ENCODE data around the gene CTIF. TPM values are rescaled to one million over a fixed set of nuclear protein-coding genes. Genes with fewer than 3 reads are reported as not detected.

Gene CTIF
- total RNA-seq, 2 experiments from 2014 or later = 0.06 to 0.38 TPM

DNA sequence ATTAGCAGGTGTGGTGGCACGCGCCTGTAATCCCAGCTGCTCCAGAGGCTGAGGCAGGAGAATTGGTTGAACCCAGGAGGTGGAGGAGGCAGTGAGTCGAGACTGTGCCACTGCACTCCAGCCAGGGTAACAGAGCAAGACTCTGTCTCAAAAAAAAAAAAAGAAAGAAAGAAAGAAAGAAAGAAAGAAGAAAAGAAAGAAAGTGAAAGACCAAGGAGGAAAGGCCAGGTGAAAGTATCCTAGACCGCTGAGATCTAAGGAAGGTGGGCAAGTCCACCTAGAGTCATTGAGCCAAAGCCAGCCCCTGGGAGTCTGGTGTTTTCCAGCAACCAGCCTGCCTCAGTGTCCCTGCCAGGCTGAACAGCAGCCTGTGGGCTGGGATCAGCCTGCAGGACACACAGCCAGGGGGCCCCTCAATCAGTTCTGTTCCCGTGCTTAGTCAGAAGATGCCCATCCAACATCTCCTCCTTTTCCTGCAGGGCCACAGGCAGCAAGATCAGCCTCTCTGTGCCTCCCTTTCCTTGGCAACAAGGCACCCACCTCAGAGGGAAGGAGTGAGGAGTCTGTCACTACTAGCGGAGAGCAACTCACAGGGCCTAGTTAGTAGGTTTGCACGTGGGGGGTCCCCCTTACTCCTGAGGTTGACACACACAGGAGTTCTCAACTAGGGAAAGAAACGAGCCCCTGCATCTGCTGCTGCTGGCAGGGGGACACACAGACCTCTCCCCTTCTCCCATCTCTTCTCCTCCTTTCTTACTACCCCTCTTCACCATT is 347.9 kb downstream of the CTIF start:
- no peaks in the 10 kb centered on the region for H3K36me3 ChIP-seq (ENCODE audit: insufficient read depth, low read length)
- no peaks in the 10 kb centered on the region for H4K20me1 ChIP-seq (ENCODE audit: insufficient read depth, low read length)
- H3K4me1 ChIP-seq (ENCODE audit: insufficient read depth, low read length, poor library complexity, severe bottlenecking) = no peaks in the 10 kb centered on the region
- ChIA-PET POLR2A (no interaction called here), CTCF (ENCODE audit: unreplicated experiment) (no interaction called here)
- no peak overlapping the region for H2AFZ ChIP-seq (ENCODE audit: low read length)
- BruUV-seq (replicated peaks) = no TSS peak
- H3K4me3 ChIP-seq (ENCODE audit: low read depth, low read length, poor library complexity, severe bottlenecking) = no peak overlapping the region
- intact Hi-C loops (cut with micrococcal nuclease; ENCODE audit: unreplicated experiment) = no loop called here
- no peaks in the 10 kb centered on the region for H3K9me2 ChIP-seq (ENCODE audit: insufficient read depth, low read length)
- H3K79me2 ChIP-seq (ENCODE audit: insufficient read depth, low read depth, low read length) = no peaks in the 10 kb centered on the region
- H3K4me2 ChIP-seq (ENCODE audit: low read length) = no peak overlapping the region
- H3K27ac ChIP-seq (ENCODE audit: low read depth, low read length, poor library complexity, severe bottlenecking) = no peak overlapping the region
- TF ChIP-seq, protein P1, sequence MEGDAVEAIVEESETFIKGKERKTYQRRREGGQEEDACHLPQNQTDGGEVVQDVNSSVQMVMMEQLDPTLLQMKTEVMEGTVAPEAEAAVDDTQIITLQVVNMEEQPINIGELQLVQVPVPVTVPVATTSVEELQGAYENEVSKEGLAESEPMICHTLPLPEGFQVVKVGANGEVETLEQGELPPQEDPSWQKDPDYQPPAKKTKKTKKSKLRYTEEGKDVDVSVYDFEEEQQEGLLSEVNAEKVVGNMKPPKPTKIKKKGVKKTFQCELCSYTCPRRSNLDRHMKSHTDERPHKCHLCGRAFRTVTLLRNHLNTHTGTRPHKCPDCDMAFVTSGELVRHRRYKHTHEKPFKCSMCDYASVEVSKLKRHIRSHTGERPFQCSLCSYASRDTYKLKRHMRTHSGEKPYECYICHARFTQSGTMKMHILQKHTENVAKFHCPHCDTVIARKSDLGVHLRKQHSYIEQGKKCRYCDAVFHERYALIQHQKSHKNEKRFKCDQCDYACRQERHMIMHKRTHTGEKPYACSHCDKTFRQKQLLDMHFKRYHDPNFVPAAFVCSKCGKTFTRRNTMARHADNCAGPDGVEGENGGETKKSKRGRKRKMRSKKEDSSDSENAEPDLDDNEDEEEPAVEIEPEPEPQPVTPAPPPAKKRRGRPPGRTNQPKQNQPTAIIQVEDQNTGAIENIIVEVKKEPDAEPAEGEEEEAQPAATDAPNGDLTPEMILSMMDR (conservative IDR thresholded peaks at IDR 0.05; ENCODE audit: low read length) = no peak
- no peak for TF ChIP-seq EZH2phosphoT487 (IDR thresholded peaks at IDR 0.05; ENCODE audit: borderline replicate concordance, low read depth, low read length)
- no peak for DNase-seq (ENCODE audit: low spot score)
- no peaks in the 10 kb centered on the region for H3K9me3 ChIP-seq (ENCODE audit: low read length)

GRCh38 chr18:48887294-48887904 is 348.6 kb downstream of the CTIF start:
- Histone ChIP-seq H3K36me3 (ENCODE audit: insufficient read depth, low read length) (no peaks in the 10 kb centered on the region), H3K9me2 (ENCODE audit: insufficient read depth, low read length) (no peaks in the 10 kb centered on the region), H2AFZ (ENCODE audit: low read length) (no peak overlapping the region), H3K9me3 (ENCODE audit: low read length) (no peaks in the 10 kb centered on the region), H3K4me3 (ENCODE audit: low read depth, low read length, poor library complexity, severe bottlenecking) (no peak overlapping the region), H3K27ac (ENCODE audit: low read depth, low read length, poor library complexity, severe bottlenecking) (no peak overlapping the region), H4K20me1 (ENCODE audit: insufficient read depth, low read length) (no peaks in the 10 kb centered on the region), H3K79me2 (ENCODE audit: insufficient read depth, low read depth, low read length) (no peaks in the 10 kb centered on the region), H3K4me2 (ENCODE audit: low read length) (no peak overlapping the region), H3K4me1 (ENCODE audit: insufficient read depth, low read length, poor library complexity, severe bottlenecking) (no peaks in the 10 kb centered on the region)
- intact Hi-C loops (cut with micrococcal nuclease; ENCODE audit: unreplicated experiment) = no loop called here
- POLR2A ChIA-PET = no interaction called here
- CTCF ChIA-PET (ENCODE audit: unreplicated experiment) = no interaction called here
- TF ChIP-seq, protein P1 (conservative IDR thresholded peaks at IDR 0.05; ENCODE audit: low read length) = no peak
- no peak for TF ChIP-seq EZH2phosphoT487 (IDR thresholded peaks at IDR 0.05; ENCODE audit: borderline replicate concordance, low read depth, low read length)
- no peak for DNase-seq (ENCODE audit: low spot score)
- no TSS peak for BruUV-seq (replicated peaks)

Data from OCI-LY7 (cell line).